ENCODE data around the gene CAMTA2. TPM values are rescaled to one million over a fixed set of nuclear protein-coding genes. Genes with fewer than 3 reads are reported as not detected.

The CAMTA2 gene
- total RNA-seq, 4 donors from 2014 or later: 35.9 to 71.8 (median 51.8) TPM

DNA sequence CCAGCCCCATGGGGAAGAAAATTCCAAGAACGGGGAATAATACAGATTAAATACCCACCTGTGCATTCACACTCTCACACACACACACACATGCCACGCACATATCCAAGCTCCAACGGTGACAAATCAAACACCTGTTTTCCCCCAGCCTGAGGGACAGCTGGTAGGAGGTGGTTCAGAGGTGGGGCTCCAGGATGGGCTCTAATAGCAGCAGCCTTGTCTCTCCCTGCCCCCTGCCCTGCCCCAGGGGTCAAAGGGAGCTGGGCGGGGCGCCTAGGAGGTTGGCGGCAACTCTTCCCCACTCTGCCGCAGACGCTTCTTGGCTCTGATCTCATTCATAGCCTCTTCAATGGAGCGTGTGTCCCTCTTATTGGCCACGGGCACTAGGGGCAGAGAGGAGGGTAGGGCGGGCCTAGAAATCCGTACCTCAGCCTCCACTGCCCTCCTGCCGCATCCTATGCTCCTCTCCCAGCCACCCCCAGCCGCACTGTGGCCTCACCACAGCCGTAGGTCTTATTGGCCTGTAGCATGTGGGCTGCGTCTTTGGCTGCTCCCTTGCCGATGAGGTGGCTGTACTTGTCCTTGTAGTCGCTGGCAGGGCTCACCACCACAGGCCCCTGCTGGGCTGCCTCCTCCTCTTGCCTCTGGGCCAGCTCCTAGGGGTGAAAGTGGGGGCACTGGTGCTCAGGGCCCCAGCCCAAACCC is 28.1 kb downstream of the CAMTA2 start:
- Histone ChIP-seq H3K4me1 (peaks cover 0 to 9% (median 3%) of the 10 kb centered on the region in 4 donors), H3K27ac (peak overlapping the region in 1 of 4 donors; percentile 42), H3K9me3 (no peaks in the 10 kb centered on the region), H3K4me3 (no peak overlapping the region), H3K27me3 (no peaks in the 10 kb centered on the region), H3K36me3 (peaks cover 0 to 7% (median 3%) of the 10 kb centered on the region in 4 donors)
- DNase-seq: no peak
- TF ChIP-seq POLR2AphosphoS5 (IDR thresholded peaks at IDR 0.05): no peak
- no peak for TF ChIP-seq POLR2A (IDR thresholded peaks at IDR 0.05)
- TF ChIP-seq EP300 (IDR thresholded peaks at IDR 0.05; ENCODE audit: low read depth): no peak
- TF ChIP-seq, protein P1, sequence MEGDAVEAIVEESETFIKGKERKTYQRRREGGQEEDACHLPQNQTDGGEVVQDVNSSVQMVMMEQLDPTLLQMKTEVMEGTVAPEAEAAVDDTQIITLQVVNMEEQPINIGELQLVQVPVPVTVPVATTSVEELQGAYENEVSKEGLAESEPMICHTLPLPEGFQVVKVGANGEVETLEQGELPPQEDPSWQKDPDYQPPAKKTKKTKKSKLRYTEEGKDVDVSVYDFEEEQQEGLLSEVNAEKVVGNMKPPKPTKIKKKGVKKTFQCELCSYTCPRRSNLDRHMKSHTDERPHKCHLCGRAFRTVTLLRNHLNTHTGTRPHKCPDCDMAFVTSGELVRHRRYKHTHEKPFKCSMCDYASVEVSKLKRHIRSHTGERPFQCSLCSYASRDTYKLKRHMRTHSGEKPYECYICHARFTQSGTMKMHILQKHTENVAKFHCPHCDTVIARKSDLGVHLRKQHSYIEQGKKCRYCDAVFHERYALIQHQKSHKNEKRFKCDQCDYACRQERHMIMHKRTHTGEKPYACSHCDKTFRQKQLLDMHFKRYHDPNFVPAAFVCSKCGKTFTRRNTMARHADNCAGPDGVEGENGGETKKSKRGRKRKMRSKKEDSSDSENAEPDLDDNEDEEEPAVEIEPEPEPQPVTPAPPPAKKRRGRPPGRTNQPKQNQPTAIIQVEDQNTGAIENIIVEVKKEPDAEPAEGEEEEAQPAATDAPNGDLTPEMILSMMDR (IDR thresholded peaks at IDR 0.05): no peak
- in situ Hi-C loops (cut with MboI; ENCODE audit: low pct_ligation_motif_present in 1 of 4, low pct_unique_long_range_greater_than_20kb in 1 of 4, low sequenced_read_pairs in 3 of 4) (no loop called here), intact Hi-C loops (cut with DNase I; ENCODE audit: low total_unique reads) (no loop called here)
- WGBS, 2 donors (ENCODE audit: low coverage in 1 of 2): 74% methylated on average over 18 of the region's 18 CpGs; no CpG with 5 or more reads in 1 of the 2 donors

DNA sequence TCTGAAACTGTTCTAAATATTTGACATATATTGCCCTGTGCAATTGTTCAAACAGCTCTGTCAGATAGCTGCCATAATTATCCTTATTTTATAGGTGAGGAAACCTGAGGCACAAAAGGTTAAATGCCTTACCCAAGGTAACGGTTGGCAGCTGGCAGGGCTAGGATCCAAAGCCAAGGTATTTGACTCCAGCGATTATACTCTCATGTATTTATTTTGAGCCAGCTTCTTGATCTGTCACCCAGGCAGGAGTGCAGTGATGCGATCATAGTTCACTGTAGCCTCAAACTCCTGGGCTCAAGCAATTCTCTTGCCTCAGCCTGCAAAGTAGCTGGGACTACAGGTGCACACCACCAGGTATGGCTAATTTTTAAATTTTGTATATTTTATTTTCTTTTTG is 29.4 kb downstream of the CAMTA2 start:
- TF ChIP-seq POLR2A (IDR thresholded peaks at IDR 0.05): no peak
- TF ChIP-seq EP300 (IDR thresholded peaks at IDR 0.05; ENCODE audit: low read depth): no peak
- TF ChIP-seq POLR2AphosphoS5 (IDR thresholded peaks at IDR 0.05): no peak
- TF ChIP-seq, protein P1 (IDR thresholded peaks at IDR 0.05): no peak
- H3K4me3 ChIP-seq: no peak overlapping the region
- H3K9me3 ChIP-seq: no peaks in the 10 kb centered on the region
- no peak overlapping the region for H3K27ac ChIP-seq
- 42 to 71% methylated on average over 3 of the region's 3 CpGs for WGBS, 2 donors (ENCODE audit: low coverage in 1 of 2)
- no peaks in the 10 kb centered on the region for H3K27me3 ChIP-seq
- DNase-seq: no peak
- peaks cover 0 to 10% (median 5%) of the 10 kb centered on the region in 4 donors for H3K4me1 ChIP-seq
- intact Hi-C loops (cut with DNase I; ENCODE audit: low total_unique reads) (no loop called here), in situ Hi-C loops (cut with MboI; ENCODE audit: low pct_ligation_motif_present in 1 of 4, low pct_unique_long_range_greater_than_20kb in 1 of 4, low sequenced_read_pairs in 3 of 4) (no loop called here)
- peaks cover 0 to 7% (median 3%) of the 10 kb centered on the region in 4 donors for H3K36me3 ChIP-seq

- Histone ChIP-seq H3K36me3 (peaks cover 0 to 7% (median 3%) of the 10 kb centered on the region in 4 donors), H3K27me3 (no peaks in the 10 kb centered on the region), H3K9me3 (no peaks in the 10 kb centered on the region), H3K4me3 (no peak overlapping the region), H3K4me1 (peaks cover 0 to 10% (median 5%) of the 10 kb centered on the region in 4 donors), H3K27ac (no peak overlapping the region)
- DNase-seq: no peak
- TF ChIP-seq POLR2A (IDR thresholded peaks at IDR 0.05) (no peak), POLR2AphosphoS5 (IDR thresholded peaks at IDR 0.05) (no peak), EP300 (IDR thresholded peaks at IDR 0.05; ENCODE audit: low read depth) (no peak)
- TF ChIP-seq, protein P1 (IDR thresholded peaks at IDR 0.05): no peak
- intact Hi-C loops (cut with DNase I; ENCODE audit: low total_unique reads) (no loop called here), in situ Hi-C loops (cut with MboI; ENCODE audit: low pct_ligation_motif_present in 1 of 4, low pct_unique_long_range_greater_than_20kb in 1 of 4, low sequenced_read_pairs in 3 of 4) (no loop called here)
- 66 to 81% methylated on average over 6 to 10 of the region's 10 CpGs for WGBS, 2 donors (ENCODE audit: low coverage in 1 of 2)
These were observed 30.9 kb downstream of the CAMTA2 start for GRCh38 chr17:4956493-4957061.

DNA sequence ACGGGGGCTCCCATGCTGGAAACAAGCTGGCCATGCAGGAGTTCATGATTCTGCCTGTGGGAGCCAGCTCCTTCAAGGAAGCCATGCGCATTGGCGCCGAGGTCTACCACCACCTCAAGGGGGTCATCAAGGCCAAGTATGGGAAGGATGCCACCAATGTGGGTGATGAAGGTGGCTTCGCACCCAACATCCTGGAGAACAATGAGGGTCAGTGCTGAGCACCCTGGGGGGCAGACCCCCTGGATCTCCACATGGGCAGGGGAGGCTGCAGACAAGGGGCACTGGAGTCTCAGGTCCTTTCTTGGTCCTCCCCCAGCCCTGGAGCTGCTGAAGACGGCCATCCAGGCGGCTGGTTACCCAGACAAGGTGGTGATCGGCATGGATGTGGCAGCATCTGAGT is 32.4 kb downstream of the CAMTA2 start:
- 95% methylated on average over 8 of the region's 8 CpGs; no CpG with 5 or more reads in 1 of the 2 donors for WGBS, 2 donors (ENCODE audit: low coverage in 1 of 2)
- Histone ChIP-seq H3K4me3 (no peak overlapping the region), H3K27me3 (no peaks in the 10 kb centered on the region), H3K9me3 (no peaks in the 10 kb centered on the region), H3K27ac (no peak overlapping the region), H3K36me3 (peaks cover 0 to 7% (median 3%) of the 10 kb centered on the region in 4 donors), H3K4me1 (peaks cover 6 to 25% (median 14%) of the 10 kb centered on the region in 4 donors)
- TF ChIP-seq POLR2A (IDR thresholded peaks at IDR 0.05) (no peak), EP300 (IDR thresholded peaks at IDR 0.05; ENCODE audit: low read depth) (no peak), POLR2AphosphoS5 (IDR thresholded peaks at IDR 0.05) (no peak)
- TF ChIP-seq, protein P1 (IDR thresholded peaks at IDR 0.05): no peak
- in situ Hi-C loops (cut with MboI; ENCODE audit: low pct_ligation_motif_present in 1 of 4, low pct_unique_long_range_greater_than_20kb in 1 of 4, low sequenced_read_pairs in 3 of 4) (no loop called here), intact Hi-C loops (cut with DNase I; ENCODE audit: low total_unique reads) (no loop called here)
- no peak for DNase-seq
